Lower leg skin (tissue), 3 donors: ENCODE results near the gene NAP1L1.

Experiments used
- CTCF ChIP-seq, 3 donors: fragments of 450-650 bp; IDR thresholded peaks; one replicate each; pipeline ENCODE4 v1.5.1; 2016; ENCODE audit warnings: antibody characterized with exemption in 3 of 3, mild to moderate bottlenecking in 3 of 3, moderate library complexity in 2 of 3
- POLR2A ChIP-seq, 2 donors: fragments of 450-650 bp; IDR thresholded peaks; one replicate each; pipeline ENCODE4 v1.6.1; 2016 to 2017; ENCODE audit warnings: antibody characterized with exemption in 2 of 2, mild to moderate bottlenecking in 1 of 2, moderate library complexity in 1 of 2

GRCh38 chr12:76024102-76024781 lies 60.2 kb downstream of the NAP1L1 start:
- TF ChIP-seq POLR2A (IDR thresholded peaks at IDR 0.05) (no peak), CTCF (IDR thresholded peaks at IDR 0.05) (no peak)
